ENCODE data around the gene BCLAF1. TPM values are rescaled to one million over a fixed set of nuclear protein-coding genes. Genes with fewer than 3 reads are reported as not detected.

Gene BCLAF1
- total and polyA plus RNA-seq, 12 donors: 13.1 to 102 (median 92.2) TPM

- DNase-seq (no peak), ATAC-seq (no peak)
- 84 to 85% methylated on average over 10 of the region's 10 CpGs for WGBS, 2 donors
- H3K9me3 ChIP-seq: peaks cover 0 to 15% (median 6%) of the 10 kb centered on the region in 11 donors
- no peak overlapping the region for H3K27ac ChIP-seq
- H3K4me1 ChIP-seq: peaks cover 0 to 4% (median 0%) of the 10 kb centered on the region in 9 donors
- H3K36me3 ChIP-seq: no peaks in the 10 kb centered on the region
- intact Hi-C loops (cut with DNase I): no loop called here
- H3K27me3 ChIP-seq: no peaks in the 10 kb centered on the region
- no peak for TF ChIP-seq CTCF (IDR thresholded peaks at IDR 0.05)
- no peak overlapping the region for H3K4me3 ChIP-seq
These were observed 72.9 kb downstream of the BCLAF1 start for GRCh38 chr6:136216503-136217401.

- no peak for ATAC-seq
These were observed 75.8 kb downstream of the BCLAF1 start for GRCh38 chr6:136213853-136214252.

GRCh38 chr6:136213012-136213539, 76.6 kb downstream of the BCLAF1 start:
- no peaks in the 10 kb centered on the region for H3K9me3 ChIP-seq

More at GRCh38 chr6:136213853-136214252, 75.8 kb downstream of the BCLAF1 start:
- no peak overlapping the region for H3K27ac ChIP-seq
- no peaks in the 10 kb centered on the region for H3K9me3 ChIP-seq
- peaks cover 0 to 4% (median 0%) of the 10 kb centered on the region in 9 donors for H3K4me1 ChIP-seq
- no peaks in the 10 kb centered on the region for H3K27me3 ChIP-seq
- TF ChIP-seq CTCF (IDR thresholded peaks at IDR 0.05): no peak
- no peaks in the 10 kb centered on the region for H3K36me3 ChIP-seq
- DNase-seq: no peak
- H3K4me3 ChIP-seq: no peak overlapping the region
- intact Hi-C loops (cut with DNase I): no loop called here

GRCh38 chr6:136212608-136213007, 77.0 kb downstream of the BCLAF1 start:
- no peak for TF ChIP-seq CTCF (IDR thresholded peaks at IDR 0.05)
- no peaks in the 10 kb centered on the region for H3K27me3 ChIP-seq
- peaks cover 0 to 4% (median 0%) of the 10 kb centered on the region in 9 donors for H3K4me1 ChIP-seq
- H3K27ac ChIP-seq: no peak overlapping the region
- intact Hi-C loops (cut with DNase I): no loop called here
- WGBS, 2 donors: 93 to 99% methylated on average over 2 of the region's 2 CpGs
- H3K36me3 ChIP-seq: no peaks in the 10 kb centered on the region
- H3K4me3 ChIP-seq: no peak overlapping the region
- no peaks in the 10 kb centered on the region for H3K9me3 ChIP-seq
- ATAC-seq (no peak), DNase-seq (no peak)

More at GRCh38 chr6:136213012-136213539, 76.6 kb downstream of the BCLAF1 start:
- Histone ChIP-seq H3K4me1 (peaks cover 0 to 4% (median 0%) of the 10 kb centered on the region in 9 donors), H3K36me3 (no peaks in the 10 kb centered on the region), H3K27ac (no peak overlapping the region), H3K27me3 (no peaks in the 10 kb centered on the region), H3K4me3 (no peak overlapping the region)
- no peak for TF ChIP-seq CTCF (IDR thresholded peaks at IDR 0.05)
- no peak for ATAC-seq
- 62 to 71% methylated on average over 5 of the region's 5 CpGs for WGBS, 2 donors
- no peak for DNase-seq
- intact Hi-C loops (cut with DNase I): no loop called here
